ENCODE results near the gene VPS41.

- TF ChIP-seq CHD4 (IDR thresholded peaks at IDR 0.05; ENCODE audit: borderline replicate concordance, low read length) (no peak), RAD21 (CRISPR knock-in tag; IDR thresholded peaks at IDR 0.05) (no peak), PRDM4 (CRISPR knock-in tag; IDR thresholded peaks at IDR 0.05; ENCODE audit: borderline replicate concordance) (no peak), ZBTB40 (IDR thresholded peaks at IDR 0.05) (no peak), ZBTB40 (CRISPR knock-in tag; IDR thresholded peaks at IDR 0.05) (no peak), ZFP36 (IDR thresholded peaks at IDR 0.05; ENCODE audit: borderline replicate concordance, low read depth, low read length, partially characterized antibody) (no peak), TBP (CRISPR knock-in tag; IDR thresholded peaks at IDR 0.05) (no peak), ATF3 (CRISPR knock-in tag; IDR thresholded peaks at IDR 0.05) (no peak), ZNF879 (CRISPR knock-in tag; IDR thresholded peaks at IDR 0.05) (no peak), SKI (IDR thresholded peaks at IDR 0.05; ENCODE audit: partially characterized antibody) (no peak), ZBTB10 (CRISPR knock-in tag; IDR thresholded peaks at IDR 0.05; ENCODE audit: borderline replicate concordance) (no peak)
These were observed 91.5 kb downstream of the VPS41 start for GRCh38 chr7:38817526-38817925.

Data from HepG2 (cell line).